Testis (tissue), 5 donors: ENCODE measurements around the gene RAB1A. TPM values are rescaled to one million over a fixed set of nuclear protein-coding genes. Genes with fewer than 3 reads are reported as not detected.
"Not testable (repeated sequence)": the region's sequence is repeated elsewhere in the genome, so short reads cannot be mapped to it uniquely, and the experiment has no call there.

ENCODE experiments used
- DNase-seq: peaks from one replicate; pipeline ENCODE4 v3.0.0-alpha.2; 2019
- H3K27ac ChIP-seq, 2 donors: fragments of 200-600 bp; sonication (generic); one replicate each; pipeline ENCODE4 v1.5.1; 2019
- H3K27me3 ChIP-seq: fragments of 200-600 bp; sonication (generic); one replicate; pipeline ENCODE4 v1.5.1; 2019
- H3K36me3 ChIP-seq: fragments of 200-600 bp; sonication (generic); one replicate; pipeline ENCODE4 v1.5.1; 2017; ENCODE audit warnings: low read depth; ENCODE audit errors: missing control alignments
- H3K4me1 ChIP-seq: fragments of 200-600 bp; sonication (generic); one replicate; pipeline ENCODE4 v1.5.1; 2019
- H3K4me3 ChIP-seq, 2 donors: fragments of 200-600 bp; sonication (generic); one replicate each; pipeline ENCODE4 v1.5.1; 2017 to 2019
- H3K9me3 ChIP-seq: fragments of 200-600 bp; sonication (generic); one replicate; pipeline ENCODE4 v1.5.1; 2017
- POLR2A ChIP-seq: fragments of 450-650 bp; IDR thresholded peaks from one replicate; pipeline ENCODE4 v1.6.1; 2017; ENCODE audit warnings: antibody characterized with exemption, mild to moderate bottlenecking, moderate library complexity
- WGBS, 2 donors: methylation state at CpG; one replicate each; pipeline ENCODE4 v1.1.5; 2018; 5-methylcytosine and 5-hydroxymethylcytosine counted together
- intact Hi-C: fragments of 100-400 bp; cut with DNase I; formaldehyde crosslinking; loops from one replicate; pipeline ENCODE4 v1.15.1; 2023; ENCODE audit warnings: low total_unique reads
- long read RNA-seq, 2 donors: transcript quantifications; one replicate each; lab custom pipeline, GENCODE V29; 2026
- polyA plus RNA-seq: library from polyadenylated mRNA; stranded (reverse); fragments of 350-450 nt; fragmentation: Illumina TruSeq; extraction: RNeasy Lipid Tissue Mini Kit (QIAGEN cat#74804); gene quantifications from one replicate; pipeline ENCODE4 v1.2.3, GENCODE V29; 2014; ENCODE audit warnings: low read depth, low replicate concordance; ENCODE audit not compliant: insufficient read depth
- total RNA-seq, 2 donors: library from RNA; depleted of rRNA; stranded (reverse); fragments of >200 nt; gene quantifications; one replicate each; pipeline ENCODE4 v1.2.3, GENCODE V29; 2016
- TF ChIP-seq, protein P1 (sequence below), 3 experiments: fragments of 450-650 bp in 2 of 3; fragments of 200-600 bp in 1 of 3; sonication (generic) in 1 of 3; IDR thresholded peaks; one replicate each; pipeline ENCODE4 v1.5.1; 2016 to 2019; ENCODE audit warnings: antibody characterized with exemption in 3 of 3, mild to moderate bottlenecking in 2 of 3, moderate library complexity in 1 of 3

Gene RAB1A
- 100 to 1,000 TPM in 1 of 2 donors, 10 to 100 TPM in 1; 82.0 to 113 TPM for total RNA-seq
- polyA plus RNA-seq, result 154 TPM
- long read RNA-seq, donor 1, transcript RAB1A-203 (6 exons, 2,447 nt), result major isoform, 132 of 136 reads
- long read RNA-seq, donor 1, partial matches to known transcripts, result 0 of 136 reads
- long read RNA-seq, donor 1, other reads (novel, unspliced or antisense), result 0 of 136 reads
- long read RNA-seq, donor 2, transcript RAB1A-203 (6 exons, 2,447 nt), result major isoform, 56 of 72 reads
- long read RNA-seq, donor 2, partial matches to known transcripts, result 16 of 72 reads
- long read RNA-seq, donor 2, other reads (novel, unspliced or antisense), result 0 of 72 reads

DNA sequence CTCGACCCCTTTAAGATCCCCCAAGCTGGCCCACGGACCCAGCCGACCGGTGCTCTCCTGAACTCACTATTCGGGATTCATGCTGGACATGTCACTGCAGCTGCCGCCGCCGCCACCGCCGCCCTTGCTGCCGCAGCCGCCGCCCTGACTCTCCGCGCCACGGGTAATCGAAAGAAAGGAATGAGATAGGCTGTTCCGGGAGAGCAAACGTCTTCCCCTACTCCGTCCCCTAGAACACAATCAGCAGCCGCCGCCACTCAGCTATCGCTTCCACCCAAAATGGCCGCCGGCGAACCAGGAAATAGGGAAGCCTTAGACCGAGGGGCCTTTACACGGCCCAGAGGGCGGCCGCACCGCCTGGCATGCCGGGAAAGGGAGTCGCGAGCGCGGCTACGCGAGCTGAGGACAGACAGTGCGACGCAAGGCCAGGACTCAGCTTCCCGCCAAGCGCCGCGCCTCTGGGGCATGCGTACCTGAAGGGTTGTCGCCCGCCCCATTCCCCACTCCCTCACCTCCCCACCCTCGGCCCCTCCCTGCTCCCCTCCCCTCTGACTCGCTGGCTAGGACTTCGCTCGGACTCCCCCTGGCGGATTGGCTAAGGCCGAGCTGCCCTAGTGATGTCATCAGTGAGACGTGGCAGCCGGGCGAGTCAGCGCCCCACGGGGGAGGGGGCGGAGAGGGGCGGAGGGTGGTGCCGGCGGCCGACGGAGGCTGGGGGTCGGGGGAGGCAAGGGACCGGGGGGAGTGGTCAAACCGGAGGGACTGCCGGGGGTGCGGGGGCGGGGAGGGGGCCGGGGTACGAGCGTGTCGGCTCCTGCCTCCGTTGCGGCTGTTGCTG is at the start of gene RAB1A:
Gene RAB1A (minus strand): TSS at position 281 of the 838 bp plus-strand sequence. CDS start 191 bp downstream, at position 90.
- TF ChIP-seq, protein P1, sequence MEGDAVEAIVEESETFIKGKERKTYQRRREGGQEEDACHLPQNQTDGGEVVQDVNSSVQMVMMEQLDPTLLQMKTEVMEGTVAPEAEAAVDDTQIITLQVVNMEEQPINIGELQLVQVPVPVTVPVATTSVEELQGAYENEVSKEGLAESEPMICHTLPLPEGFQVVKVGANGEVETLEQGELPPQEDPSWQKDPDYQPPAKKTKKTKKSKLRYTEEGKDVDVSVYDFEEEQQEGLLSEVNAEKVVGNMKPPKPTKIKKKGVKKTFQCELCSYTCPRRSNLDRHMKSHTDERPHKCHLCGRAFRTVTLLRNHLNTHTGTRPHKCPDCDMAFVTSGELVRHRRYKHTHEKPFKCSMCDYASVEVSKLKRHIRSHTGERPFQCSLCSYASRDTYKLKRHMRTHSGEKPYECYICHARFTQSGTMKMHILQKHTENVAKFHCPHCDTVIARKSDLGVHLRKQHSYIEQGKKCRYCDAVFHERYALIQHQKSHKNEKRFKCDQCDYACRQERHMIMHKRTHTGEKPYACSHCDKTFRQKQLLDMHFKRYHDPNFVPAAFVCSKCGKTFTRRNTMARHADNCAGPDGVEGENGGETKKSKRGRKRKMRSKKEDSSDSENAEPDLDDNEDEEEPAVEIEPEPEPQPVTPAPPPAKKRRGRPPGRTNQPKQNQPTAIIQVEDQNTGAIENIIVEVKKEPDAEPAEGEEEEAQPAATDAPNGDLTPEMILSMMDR (IDR thresholded peaks at IDR 0.05), result peak; percentile 34 to 62 (median 34)
- TF ChIP-seq POLR2A, result peak; percentile 80
- no peaks in the 10 kb centered on the region for H3K27me3 ChIP-seq
- DNase-seq, result peak; percentile 99
- peaks cover 42% of the 10 kb centered on the region for H3K4me1 ChIP-seq
- WGBS, 2 donors, result 0 to 1% methylated on average over 25 to 59 of the region's 76 CpGs
- peak within 1 kb of the TSS; percentile 85 to 97 for H3K4me3 ChIP-seq
- H3K9me3 ChIP-seq, result no peaks in the 10 kb centered on the region
- H3K27ac ChIP-seq, result peak within 1 kb of the TSS; percentile 95 to 99
- intact Hi-C loops, result no loop called here
- H3K36me3 ChIP-seq, result no peaks in the 10 kb centered on the region

GRCh38 chr2:65177751-65178442 is 48.0 kb upstream of the RAB1A start:
- Histone ChIP-seq H3K4me3 (no peak overlapping the region), H3K4me1 (no peaks in the 10 kb centered on the region), H3K9me3 (no peaks in the 10 kb centered on the region), H3K27ac (no peak overlapping the region), H3K27me3 (no peaks in the 10 kb centered on the region), H3K36me3 (no peaks in the 10 kb centered on the region)
- 87 to 92% methylated on average over 5 to 8 of the region's 8 CpGs for WGBS, 2 donors
- intact Hi-C loops, result no loop called here
- no peak for DNase-seq
- TF ChIP-seq, protein P1 (IDR thresholded peaks at IDR 0.05), result no peak
- TF ChIP-seq POLR2A, result no peak

DNA sequence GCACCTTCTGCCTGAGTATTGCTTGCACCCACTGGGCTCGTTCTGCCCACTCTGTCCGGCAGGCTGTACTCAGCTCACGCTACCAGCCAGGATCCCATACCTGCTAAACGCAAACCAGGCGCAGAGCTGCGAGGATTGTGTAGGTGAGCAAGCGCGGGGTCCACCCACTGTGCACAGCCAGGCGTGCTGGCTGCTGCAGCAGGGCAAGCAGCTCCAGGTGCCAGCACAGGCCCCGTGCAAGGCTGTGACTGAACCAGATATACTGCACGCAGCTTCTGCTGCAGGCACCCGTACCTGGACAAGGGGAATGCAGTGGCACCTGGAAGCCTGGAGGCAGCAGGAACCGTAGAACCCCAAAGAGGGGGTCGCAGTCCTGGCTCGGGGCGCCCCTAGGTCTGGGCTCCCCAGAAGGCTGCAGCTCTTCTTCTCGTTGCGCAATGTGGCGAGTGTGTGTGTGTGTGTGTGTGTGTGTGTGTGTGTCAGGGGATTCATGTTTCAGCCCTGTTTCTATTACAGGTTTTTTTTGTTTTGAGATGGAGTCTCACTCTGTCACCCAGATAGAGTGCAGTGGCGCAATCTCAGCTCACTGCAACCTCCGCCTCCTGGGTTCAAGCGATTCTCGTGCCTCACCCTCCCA is 46.1 kb upstream of the RAB1A start:
- Histone ChIP-seq H3K4me1 (no peaks in the 10 kb centered on the region), H3K4me3 (no peak overlapping the region), H3K36me3 (no peaks in the 10 kb centered on the region), H3K9me3 (no peaks in the 10 kb centered on the region), H3K27ac (no peak overlapping the region), H3K27me3 (no peaks in the 10 kb centered on the region)
- DNase-seq, result no peak
- WGBS, 2 donors, result 93 to 96% methylated on average over 17 to 23 of the region's 23 CpGs
- intact Hi-C loops, result no loop called here
- no peak for TF ChIP-seq POLR2A
- TF ChIP-seq, protein P1 (IDR thresholded peaks at IDR 0.05), result no peak

DNA sequence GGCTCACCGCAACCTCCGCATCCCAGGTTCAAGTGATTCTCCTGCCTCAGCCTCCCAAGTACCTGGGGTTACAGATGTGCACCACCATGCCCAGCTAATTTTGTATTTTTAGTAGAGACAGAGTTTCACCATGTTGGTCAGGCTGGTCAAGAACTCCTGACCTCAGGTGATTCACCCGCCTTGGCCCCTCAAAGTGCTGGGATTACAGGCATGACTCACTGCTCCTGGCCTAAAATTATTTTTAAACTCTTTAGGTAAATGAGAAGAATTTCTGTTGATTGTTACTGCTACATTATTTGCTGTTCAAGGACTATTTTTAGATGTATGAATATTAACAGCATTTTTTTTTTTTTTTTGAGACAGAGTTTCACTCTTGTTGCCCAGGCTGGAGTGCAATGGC is 44.1 kb upstream of the RAB1A start:
- 93 to 97% methylated on average over 3 of the region's 3 CpGs for WGBS, 2 donors
- H3K27ac ChIP-seq, H3K27me3 ChIP-seq, H3K4me3 ChIP-seq, H3K4me1 ChIP-seq, H3K9me3 ChIP-seq, intact Hi-C loops, H3K36me3 ChIP-seq, DNase-seq: not testable (repeated sequence)
